Stimulated activated CD4-positive, alpha-beta T cell treated with anti-CD3 and anti-CD28 coated beads, Interleukin-15, amount 100 ng/mL, for 24 hours (primary cell): ENCODE data around the gene UVSSA.
"Not testable (repeated sequence)": the region's sequence is repeated elsewhere in the genome, so short reads cannot be mapped to it uniquely, and the experiment has no call there.

ENCODE experiments used
- DNase-seq: peaks from one replicate; pipeline ENCODE4 v3.0.0-alpha.2; 2020

Gene UVSSA

DNA sequence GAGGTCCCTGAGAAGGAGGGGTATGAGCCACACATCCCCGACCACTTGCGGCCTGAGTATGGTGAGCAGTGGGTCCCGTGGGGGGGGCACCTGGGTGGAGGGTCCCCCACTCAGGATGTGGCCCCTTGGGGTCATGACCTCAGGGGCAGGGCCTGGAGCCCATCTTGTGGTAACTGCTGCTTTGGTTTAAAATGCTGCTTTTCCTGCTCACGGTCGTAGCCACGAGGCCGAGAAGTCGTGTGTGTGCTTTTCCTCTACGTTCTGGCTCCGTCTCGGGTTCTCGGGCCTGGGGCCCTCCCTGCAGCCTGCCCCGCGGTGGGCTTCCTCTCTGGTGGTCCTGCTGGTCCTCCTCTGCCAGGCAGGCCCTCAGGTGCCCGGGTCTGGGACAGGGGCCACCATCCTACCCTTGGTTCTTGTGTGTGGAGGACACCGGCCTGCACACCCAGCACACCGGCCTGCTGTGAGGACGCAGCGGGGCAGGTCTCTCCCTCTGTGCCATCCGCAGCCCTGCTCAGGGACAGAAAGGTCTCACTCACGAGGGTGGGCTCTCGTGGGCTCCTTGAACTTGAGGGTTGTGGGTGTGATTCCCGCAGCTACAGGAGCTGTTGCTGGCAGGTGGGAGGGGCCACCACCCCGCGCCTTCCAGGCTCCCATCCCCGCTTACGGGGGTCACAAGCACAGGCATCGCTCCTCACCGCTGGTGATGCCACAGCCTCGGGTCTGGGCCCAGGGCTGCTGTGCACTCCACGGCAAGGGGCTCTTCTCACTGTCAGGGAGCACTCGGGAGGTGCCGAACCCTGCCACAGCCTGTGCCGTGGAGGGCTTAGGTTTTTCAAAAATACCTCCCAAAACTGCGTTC, 19.6 kb downstream of the UVSSA start:
- DNase-seq = no peak

DNA sequence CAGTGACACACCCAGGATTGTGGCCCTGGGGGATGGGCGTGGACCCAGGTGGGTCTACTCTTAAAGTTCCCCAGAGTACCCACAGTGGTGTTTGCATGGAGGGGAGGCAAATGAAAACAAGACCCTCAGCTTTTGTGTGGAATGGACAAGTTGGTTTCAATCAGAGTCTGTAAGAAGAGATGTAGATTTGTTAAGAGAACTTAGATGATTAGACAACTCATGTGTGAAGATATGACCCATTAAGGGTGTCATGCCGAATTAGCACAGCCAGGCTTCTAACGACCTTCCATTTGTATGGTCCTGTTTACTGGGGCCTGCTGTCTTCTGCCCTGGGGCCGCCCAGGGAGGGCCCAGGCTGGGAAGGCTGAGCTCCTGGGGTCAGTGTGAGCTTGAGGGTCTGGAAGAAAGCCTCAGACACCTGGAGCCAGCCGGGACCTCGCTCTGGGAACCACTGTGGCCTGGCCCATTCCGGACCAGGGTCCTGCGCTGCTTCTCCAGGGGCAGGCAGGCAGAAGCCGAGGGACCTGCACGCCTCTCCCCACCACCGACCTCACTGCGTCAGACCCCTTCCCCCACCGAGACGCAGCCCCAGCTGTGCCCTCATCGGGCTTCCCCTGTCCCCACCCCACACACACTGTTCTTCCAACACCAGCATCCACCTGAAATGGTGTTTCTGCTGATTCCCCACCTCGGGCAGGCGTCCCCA, 20.4 kb downstream of the UVSSA start:
- no peak for DNase-seq

DNA sequence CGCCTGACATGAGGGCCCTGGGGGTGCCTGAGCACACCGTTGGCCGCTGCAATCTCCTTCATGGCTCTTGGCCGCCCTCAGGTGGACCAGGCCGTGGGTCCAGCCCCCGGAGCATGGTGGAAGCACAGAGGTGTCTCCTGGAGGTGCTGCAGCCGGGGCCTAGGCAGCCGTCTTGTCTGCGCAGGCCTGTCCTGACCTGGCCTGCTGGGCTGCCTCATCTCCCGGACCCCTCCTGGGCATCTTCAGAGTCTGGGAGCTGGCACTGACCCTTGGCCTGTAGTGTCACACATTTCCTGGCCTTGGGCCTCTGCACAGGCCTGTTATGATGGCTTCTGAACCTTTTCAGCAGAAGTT, 20.9 kb downstream of the UVSSA start:
- no peak for DNase-seq

DNA sequence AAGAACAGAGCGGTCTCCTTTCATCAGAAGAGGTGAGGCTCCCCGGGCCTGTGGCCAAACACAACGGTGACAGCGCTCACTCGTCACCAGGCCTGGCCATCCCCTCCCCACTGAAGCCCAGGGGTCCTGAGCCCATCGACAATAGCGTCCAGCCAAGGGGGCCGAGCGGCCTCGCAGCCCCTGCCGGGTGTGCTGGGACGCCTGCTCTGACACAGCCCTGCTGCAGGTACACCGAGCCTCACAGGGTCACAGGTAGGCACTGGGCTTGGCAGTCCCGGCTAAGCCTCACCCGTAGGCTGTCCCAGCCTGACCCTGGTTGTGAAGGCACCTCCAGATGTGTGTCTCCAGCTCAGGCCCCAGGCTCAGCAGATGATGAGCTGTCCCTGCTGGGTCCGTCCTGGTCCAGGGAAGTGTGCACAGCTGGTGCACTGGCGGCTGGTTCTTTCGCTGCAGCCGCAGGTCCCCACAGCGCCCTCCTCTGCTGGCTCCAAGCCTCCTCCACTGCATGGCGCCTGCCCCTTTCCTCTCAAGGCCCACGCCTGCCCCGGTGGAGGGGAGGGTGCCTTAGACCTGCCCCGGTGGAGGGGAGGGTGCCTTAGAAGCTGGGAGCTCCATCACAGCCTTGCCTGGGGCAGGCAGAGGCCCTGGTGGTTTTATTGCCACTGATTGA, 21.5 kb downstream of the UVSSA start:
- no peak for DNase-seq

DNA sequence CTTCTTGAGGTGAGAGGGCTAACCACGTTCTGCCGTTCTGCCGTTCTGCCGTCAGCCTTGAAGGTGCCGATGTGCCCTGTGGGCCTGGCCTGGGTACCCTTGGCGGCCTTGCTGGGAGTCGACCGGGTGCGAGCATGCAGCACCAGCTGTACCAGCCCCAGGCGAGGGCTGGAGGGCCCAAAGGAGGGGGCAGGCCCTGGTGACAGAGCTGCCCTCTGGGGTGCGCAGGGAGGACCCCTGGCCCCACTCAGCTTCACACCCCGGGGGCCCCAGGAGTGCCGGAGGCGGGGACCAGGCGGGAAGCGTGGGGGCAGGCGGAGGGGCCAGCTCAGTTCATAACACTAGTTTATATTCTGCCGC, 22.1 kb downstream of the UVSSA start:
- DNase-seq = no peak

DNA sequence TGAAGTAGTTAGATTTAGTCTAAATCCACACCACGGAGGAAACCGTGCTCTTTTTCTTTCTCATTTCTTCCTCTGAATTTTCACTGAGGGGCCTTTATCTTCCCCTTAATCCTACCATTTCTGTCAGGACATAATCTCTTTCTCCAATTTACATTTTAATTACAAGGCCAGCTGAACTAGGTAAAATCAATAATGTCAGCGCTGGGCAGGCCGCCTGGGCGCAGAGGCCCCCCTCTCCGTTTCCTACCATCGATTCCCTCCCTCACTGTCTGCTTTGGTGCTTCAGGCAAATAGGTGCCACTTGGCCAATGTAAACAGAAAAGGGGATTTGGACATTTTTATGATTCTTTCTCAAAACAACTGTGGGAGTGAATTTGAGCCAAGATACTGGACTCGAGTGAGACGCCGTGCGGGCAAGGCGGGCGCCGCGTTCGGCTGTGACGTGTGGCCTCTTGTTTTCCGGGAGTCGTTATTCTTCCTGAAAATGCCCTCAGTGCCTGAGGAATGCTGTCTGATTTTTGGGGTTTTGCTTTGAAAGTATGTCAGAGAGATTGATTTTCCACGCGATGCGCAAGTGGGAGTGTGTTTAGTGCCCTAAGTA, 22.6 kb downstream of the UVSSA start:
- no peak for DNase-seq

DNA sequence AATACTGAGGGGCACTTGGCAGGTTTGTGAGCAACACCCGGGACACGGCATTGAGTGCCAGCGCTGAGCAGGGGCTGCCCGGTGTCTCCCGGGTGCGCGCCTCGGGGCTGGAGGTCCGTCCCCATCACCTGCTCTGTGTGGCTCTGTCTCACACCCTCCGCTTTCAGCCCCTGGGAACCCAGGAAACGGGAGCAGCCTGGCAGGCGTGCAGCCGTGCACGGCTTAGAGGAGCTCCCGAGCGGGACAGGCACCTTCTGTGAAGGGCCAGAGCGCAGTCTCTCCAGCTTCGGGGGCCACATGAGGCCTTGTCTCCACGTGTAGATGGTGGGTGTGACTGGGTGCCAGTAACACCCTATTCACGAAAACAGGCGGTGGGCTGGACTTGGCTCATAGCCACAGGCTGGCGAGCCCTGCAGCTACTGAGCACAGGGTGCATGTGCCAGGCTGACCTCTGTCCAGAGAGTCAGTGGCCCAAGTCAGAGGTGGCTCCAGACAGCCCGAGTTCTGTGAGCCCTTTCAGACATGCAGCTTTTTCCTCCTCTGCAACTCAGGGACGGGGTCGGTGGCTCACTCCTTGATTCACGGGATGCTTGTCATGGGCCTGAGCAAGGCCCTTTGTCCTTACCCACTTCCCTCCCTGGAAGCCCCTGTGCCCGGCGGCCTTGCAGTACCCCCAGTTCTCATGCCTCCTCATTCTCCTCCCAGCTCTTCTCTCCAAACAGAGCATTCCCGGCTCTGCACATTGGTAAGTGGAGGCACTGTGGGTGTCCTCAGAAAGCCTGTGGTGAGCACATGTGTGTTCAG, 23.5 kb downstream of the UVSSA start:
- DNase-seq = no peak

DNA sequence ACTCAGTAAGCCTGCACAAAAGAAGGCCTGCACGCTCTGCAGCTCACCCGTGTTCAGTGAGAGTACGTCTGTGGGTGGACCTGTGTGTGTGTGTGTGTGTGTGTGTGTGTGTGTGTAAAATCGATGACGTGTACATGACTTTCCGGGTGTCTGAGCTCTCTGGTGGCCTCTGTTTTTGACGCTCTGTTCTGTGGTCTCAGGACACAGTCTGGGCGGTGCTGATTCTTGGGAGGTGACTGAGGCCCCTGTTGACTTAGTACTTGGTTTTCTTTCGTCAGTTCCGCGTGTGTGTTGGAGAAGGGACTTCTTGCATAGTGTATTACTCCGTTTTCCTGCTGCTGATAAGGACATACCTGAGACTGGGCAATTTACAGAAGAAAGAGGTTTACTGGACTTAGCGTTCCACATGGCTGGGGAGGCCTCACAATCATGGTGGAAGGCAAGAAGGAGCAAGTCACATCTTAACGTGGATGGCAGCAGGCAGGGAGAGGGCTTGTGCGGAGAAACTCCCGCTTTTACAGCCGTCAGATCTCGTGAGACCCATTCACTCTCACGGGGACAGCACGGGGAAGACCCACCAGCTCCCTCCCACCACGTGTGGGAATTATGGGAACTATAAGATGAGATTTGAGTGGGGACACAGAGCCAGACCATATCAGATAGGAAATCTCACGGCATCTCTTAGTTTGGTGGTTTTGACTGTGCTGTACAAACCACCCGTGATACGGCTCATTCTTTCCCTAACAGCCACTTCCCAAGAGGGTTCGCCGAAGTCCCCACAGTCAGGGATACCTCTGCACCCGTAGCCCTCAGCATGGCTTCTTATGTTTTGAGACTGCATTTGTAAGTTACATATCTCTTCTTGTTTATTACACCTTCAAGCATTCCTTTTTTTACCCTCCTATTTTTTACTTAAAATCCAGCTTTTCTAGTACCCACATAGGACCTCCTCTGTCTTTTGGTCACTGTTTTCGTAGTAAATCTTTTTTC, 24.5 kb downstream of the UVSSA start:
- no peak for DNase-seq

DNA sequence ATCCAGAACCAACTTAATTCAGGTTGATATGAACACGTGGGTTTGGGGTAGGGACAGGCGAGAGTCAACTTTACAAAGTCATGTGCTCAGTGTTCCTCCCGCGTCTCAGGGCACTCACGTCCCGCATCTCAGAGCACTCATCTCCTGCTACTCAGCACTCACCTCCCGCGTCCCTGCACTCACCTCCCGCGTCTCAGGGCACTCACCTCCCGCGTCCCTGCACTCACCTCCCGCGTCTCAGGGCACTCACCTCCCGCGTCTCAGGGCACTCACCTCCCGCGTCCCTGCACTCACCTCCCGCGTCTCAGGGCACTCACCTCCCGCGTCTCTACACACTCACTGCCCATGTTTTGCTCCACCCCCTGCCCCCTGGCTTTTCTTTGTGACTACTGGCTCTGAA, 25.6 kb downstream of the UVSSA start:
- DNase-seq = not testable (repeated sequence)

DNA sequence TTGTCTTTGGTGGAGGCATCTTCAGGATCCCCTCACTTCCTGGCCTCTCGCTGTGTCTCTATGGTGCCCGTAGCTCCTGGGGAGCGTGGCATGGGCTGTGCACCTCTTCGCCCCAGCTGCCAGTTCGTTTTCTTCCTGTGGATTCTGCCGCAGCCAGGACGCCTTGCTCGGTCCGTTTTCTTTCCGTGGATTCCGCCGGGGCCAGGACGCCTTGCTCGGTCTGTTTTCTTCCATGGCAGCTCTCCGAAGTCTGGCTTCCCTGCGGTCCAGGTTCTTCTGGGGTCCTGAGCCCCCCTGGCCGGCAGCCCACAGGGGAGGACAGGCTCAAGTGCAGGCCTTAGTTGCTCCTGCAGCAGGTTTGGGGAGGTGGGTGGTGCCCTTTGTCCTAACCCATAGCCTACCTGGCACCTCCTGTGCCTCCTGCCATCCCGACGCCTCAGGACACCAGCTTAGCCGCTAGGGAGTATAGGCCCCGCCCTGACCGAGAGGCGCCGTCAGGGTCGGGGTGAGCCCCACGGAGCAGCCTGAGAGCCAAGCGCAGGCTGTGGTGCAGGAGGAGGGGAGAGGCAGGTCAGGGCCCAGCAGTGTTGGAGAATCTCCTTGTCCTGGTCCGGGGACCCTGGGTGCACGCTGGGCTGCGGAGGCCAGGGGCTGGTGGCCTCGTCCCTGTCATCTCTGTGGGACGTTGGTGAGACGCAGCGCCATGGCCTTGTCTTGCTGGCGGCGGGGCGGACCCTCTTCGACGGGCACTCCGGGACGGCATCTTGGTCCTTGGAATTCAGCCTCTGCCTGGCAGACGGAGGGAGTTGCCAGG, 27.1 kb downstream of the UVSSA start:
- no peak for DNase-seq

DNA sequence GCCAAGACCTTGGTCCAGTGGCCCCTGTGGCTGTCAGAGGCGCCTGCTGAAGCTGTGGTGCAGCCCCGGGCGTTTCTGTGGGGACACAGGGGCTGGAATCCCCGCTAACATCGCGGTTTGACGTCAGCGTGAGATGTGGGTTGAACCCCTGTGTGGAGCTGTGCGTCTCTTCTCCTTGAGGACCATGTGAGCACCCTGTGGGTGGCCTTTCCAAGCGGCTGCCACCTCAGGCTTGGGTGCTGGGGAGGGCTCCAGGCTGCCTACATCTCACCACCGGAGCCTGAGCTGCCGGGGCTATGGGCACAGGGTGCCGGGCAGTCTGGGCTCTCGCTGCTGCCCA, 27.7 kb downstream of the UVSSA start:
- no peak for DNase-seq

DNA sequence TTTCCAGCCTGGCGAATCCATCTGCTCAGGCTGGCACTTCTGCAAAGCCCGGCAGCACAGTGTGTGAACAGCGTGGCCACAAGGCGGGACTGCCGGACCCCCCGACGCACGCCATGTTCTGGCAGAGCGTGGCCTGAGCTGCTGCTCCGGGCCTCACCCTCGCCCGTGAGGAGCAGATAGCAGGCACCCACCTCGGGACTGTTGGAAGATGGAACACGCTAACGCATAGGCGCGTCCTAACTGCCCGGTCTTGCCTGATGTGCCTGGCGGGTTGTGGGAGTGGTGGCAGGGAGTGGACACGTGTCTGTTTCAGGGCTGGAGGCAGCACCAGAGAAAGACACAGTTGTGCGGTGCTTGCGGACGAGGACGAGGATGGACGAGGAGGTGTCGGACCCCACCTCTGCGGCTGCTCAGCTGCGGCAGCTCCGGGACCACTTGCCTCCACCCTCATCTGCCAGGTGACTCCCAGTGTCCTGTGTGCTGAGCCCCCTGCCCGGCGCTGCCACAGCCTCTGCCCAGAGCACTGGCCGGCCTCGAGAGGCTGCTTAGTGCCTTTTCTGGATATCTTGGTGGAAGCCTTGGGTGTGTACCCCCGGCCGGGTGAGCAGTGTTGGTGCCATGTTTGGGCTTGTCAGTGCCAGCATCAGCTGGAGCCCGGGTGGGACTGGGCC, 28.2 kb downstream of the UVSSA start:
- no peak for DNase-seq

DNA sequence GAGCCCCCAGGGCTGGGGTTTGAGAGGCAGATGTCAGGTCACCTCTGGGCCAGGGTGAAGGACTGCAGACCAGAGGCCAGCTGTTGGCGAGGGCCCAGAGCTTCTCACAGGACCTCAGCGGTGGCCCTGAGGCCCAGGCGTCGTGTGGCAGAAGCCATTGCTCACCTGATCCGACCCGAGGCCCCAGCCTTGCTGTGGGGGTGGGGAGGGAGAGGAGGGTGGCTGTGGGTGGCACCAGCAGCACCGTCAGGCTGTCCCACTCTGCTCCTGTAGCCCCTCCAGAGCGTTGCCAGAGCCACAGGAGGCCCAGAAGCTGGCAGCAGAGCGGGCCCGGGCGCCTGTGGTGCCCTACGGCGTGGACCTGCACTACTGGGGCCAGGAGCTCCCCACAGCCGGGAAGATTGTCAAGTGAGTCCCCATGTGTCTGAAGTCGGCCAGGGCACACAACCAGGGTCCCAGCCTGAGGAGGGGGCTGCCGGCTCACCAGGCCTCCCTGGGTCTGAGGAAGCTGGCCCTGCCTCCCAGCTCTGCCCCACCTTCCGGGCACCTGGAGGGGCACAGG, 28.8 kb downstream of the UVSSA start:
- no peak for DNase-seq

DNA sequence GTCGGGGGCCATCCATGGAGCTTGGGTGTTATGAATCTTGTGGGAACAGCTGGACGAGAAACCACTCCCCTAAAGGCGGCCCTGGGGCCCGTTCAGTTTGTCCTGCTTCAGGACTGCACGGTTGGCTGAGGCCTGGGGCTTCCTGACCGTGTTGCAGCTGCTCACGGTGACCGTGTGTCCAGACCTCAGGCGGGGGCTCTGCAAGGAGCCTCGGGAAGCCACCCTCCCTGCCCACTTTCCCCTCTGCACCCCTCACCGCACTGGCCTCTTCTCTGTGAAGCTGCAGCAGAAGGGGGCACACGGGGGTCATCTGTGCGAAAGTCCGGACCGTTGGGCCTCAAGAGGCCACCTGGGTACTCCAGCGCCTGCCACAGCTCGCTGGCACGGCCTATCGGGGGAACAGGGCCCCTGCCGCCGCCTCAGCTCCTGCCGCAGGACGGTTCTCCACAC, 29.4 kb downstream of the UVSSA start:
- no peak for DNase-seq

DNA sequence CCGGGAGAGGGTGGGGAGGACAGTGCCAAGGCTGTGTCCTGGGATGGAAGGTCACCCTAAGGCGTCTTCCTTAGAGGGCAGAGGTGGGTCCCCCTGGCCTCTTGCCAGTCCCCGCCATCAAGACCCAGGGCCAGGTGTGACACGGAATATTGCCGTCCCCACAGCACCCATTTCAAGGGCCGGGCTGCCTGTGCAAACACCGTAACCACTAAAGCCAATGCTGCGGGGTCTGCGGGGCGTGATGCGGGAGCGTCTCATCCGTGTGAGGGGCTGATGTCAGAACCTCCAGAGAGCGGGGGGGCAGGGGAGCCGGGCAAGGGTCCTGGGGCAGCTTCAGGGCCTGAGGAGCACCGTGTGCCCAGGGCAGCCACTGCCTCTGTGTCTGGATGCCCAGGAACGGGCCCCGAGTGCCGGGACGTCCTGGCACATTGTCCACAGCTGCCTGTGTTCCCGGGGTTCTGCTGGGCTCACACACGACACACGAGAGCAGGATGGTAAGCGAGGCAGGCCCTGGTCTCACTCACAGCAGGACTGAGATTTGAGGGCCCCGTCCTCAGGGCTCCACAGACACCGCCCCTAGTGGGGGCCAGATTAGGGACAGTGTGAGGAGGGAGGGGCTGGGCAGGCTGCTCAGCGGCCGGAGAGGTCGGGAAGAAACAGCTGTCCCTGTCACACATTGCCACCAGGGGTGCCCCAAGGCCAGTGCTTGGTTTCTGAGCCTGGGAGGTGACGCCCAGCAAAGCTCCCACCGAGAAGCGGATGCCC, 30.0 kb downstream of the UVSSA start:
- no peak for DNase-seq

DNA sequence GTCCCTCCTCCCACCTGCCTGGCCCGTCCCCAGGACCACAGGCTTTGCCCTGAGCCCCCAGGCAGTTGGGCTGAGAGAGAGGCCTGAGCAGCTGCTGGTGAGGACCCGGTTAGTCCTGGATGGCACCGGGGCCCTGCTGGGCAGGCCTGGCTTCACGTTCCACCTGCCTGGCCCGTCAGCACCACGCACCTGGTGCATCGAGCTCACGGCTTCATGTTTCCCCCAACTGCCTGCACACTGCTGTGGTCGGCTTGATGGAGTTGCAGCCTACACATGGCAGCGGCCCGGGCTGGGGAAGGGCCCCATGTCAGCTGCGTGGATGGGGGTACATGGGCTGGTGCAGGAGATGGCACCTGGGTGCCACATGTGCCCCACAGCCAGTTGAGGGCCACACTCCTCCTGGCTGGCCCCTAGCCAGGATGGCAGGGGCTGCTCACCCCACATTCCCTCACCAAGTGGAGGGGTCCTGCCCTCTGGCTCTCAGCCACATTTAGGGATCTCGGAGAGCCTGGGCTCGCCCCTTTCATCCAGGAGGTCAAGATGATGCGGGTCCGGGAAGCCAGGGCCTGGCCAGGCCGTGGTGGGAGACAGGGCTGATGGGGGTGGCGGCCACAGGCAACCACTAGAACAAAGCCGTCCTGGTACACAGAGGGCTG, 30.7 kb downstream of the UVSSA start:
- DNase-seq = no peak

DNA sequence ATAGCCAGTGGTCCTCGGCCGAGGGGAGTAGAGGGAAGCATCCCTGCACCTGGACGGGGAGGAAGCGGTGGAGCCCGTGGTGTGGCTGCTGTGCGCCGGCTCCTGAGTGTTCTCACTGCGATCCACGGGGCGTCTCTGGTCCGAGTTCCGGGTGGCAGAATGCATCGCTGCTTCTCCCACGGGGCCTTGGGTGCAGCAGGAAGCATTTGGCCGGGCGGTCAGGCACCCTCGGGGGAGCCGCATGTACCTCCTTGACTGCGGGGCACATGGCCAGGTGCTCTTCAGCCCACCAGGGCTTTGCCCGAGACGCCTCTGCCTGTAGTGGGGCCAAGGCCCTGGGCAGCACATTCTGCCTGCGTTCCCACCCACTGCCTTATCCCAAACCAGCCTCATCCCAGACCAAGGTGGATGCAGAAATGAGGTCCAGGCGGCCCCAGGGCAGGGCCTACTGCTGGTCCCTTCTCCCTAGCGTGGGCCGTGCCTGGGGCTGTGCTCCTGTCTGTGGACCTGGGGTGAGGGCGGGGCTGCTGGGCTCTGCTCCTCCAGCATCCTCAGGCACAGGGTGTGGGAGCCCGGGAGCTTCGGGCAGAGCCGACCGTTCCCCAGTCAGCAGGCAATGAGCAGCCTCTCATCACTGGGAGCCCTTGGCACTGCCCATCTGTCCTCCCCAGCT, 31.7 kb downstream of the UVSSA start:
- no peak for DNase-seq

DNA sequence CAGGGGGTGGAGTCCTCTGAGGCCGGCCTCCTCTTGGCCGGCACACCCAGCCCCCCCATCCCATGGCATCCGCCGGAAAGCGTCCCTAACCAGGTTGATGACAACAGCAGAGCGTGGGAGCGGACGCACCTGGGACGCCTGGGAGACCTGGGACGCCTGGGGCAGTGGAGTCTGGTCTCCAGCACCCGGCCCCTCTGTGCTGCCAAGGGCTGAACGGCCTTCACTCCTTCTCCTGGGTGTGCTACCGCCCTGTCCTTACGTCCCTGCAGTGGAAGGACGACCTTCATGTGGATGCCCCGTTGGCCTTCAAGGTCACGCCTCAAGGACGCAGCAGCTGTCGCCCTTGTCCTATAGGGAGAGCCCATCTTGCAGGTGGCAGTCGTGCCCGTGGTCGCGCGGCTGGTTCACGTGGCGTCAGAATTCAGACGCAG, 32.4 kb downstream of the UVSSA start:
- DNase-seq = no peak
